HG02852 (cell line): ENCODE data around the gene FANCL.
"Not testable (repeated sequence)": the region's sequence is repeated elsewhere in the genome, so short reads cannot be mapped to it uniquely, and the experiment has no call there.

Experiments
- ATAC-seq: cut with Tn5 transposase; IDR thresholded peaks from one replicate; pipeline ENCODE4 v1.9.1; 2021; ENCODE audit warnings: mild to moderate bottlenecking, moderate library complexity; ENCODE audit not compliant: unreplicated experiment

Gene FANCL

GRCh38 chr2:58207189-58207588 lies 33.9 kb downstream of the FANCL start:
- ATAC-seq = no peak

- ATAC-seq = no peak
Measured at GRCh38 chr2:58206785-58207184, 34.3 kb downstream of the FANCL start.

- no peak for ATAC-seq
Measured at GRCh38 chr2:58204195-58204959, 36.7 kb downstream of the FANCL start.

GRCh38 chr2:58203018-58203417 lies 38.1 kb downstream of the FANCL start:
- no peak for ATAC-seq

GRCh38 chr2:58202404-58202803 lies 38.7 kb downstream of the FANCL start:
- ATAC-seq = no peak

- ATAC-seq = no peak
Measured at GRCh38 chr2:58197894-58198293, 43.2 kb downstream of the FANCL start.

- no peak for ATAC-seq
Measured at GRCh38 chr2:58195662-58196061, 45.5 kb downstream of the FANCL start.

GRCh38 chr2:58194458-58194857 lies 46.7 kb downstream of the FANCL start:
- no peak for ATAC-seq

GRCh38 chr2:58187022-58187421 lies 54.1 kb downstream of the FANCL start:
- not testable (repeated sequence) for ATAC-seq

- no peak for ATAC-seq
Measured at GRCh38 chr2:58186501-58186900, 54.6 kb downstream of the FANCL start.

GRCh38 chr2:58182527-58182926 lies 58.6 kb downstream of the FANCL start:
- ATAC-seq = no peak

- no peak for ATAC-seq
Measured at GRCh38 chr2:58180635-58181034, 60.5 kb downstream of the FANCL start.

GRCh38 chr2:58180175-58180574 lies 61.0 kb downstream of the FANCL start:
- not testable (repeated sequence) for ATAC-seq

- ATAC-seq = not testable (repeated sequence)
Measured at GRCh38 chr2:58177187-58177586, 63.9 kb downstream of the FANCL start.

- ATAC-seq = not testable (repeated sequence)
Measured at GRCh38 chr2:58171831-58172230, 69.3 kb downstream of the FANCL start.

GRCh38 chr2:58170334-58170933 lies 70.7 kb downstream of the FANCL start:
- not testable (repeated sequence) for ATAC-seq

- ATAC-seq = not testable (repeated sequence)
Measured at GRCh38 chr2:58169845-58170244, 71.3 kb downstream of the FANCL start.

- ATAC-seq = not testable (repeated sequence)
Measured at GRCh38 chr2:58168130-58168529, 73.0 kb downstream of the FANCL start.

- ATAC-seq = no peak
Measured at GRCh38 chr2:58163913-58164312, 77.2 kb downstream of the FANCL start.

- ATAC-seq = no peak
Measured at GRCh38 chr2:58158481-58158880, 82.6 kb downstream of the FANCL start.

- no peak for ATAC-seq
Measured at GRCh38 chr2:58157754-58158153, 83.4 kb downstream of the FANCL start.

- ATAC-seq = no peak
Measured at GRCh38 chr2:58156780-58157179, 84.3 kb downstream of the FANCL start.
